CD4-positive, alpha-beta T cell treated with Interleukin-2 at 100 ng/mL for 4 hours (primary cell): ENCODE results near the gene LRRC27.
A peak's percentile ranks its signal among the peaks of the same experiment; 100 is the strongest.
"Not testable (repeated sequence)": the region's sequence is repeated elsewhere in the genome, so short reads cannot be mapped to it uniquely, and the experiment has no call there.

ENCODE experiments used
- DNase-seq: peaks from one replicate; pipeline ENCODE4 v3.0.0-alpha.2; 2020; ENCODE audit warnings: low spot score

Gene LRRC27

GRCh38 chr10:132314881-132315280, 17.1 kb upstream of the LRRC27 start:
- not testable (repeated sequence) for DNase-seq

GRCh38 chr10:132316133-132316532, 15.9 kb upstream of the LRRC27 start:
- no peak for DNase-seq

GRCh38 chr10:132317477-132317876, 14.5 kb upstream of the LRRC27 start:
- DNase-seq, result not testable (repeated sequence)

GRCh38 chr10:132319853-132320653, 11.9 kb upstream of the LRRC27 start:
- DNase-seq, result no peak

- DNase-seq, result no peak
These were observed 11.1 kb upstream of the LRRC27 start for GRCh38 chr10:132320654-132321469.

GRCh38 chr10:132321726-132322125, 10.3 kb upstream of the LRRC27 start:
- DNase-seq, result no peak

GRCh38 chr10:132322586-132323048, 9.4 kb upstream of the LRRC27 start:
- DNase-seq, result no peak

- no peak for DNase-seq
These were observed 7.8 kb upstream of the LRRC27 start for GRCh38 chr10:132324186-132324585.

GRCh38 chr10:132326344-132326889, 5.6 kb upstream of the LRRC27 start:
- no peak for DNase-seq

GRCh38 chr10:132326925-132327324, 5.1 kb upstream of the LRRC27 start:
- no peak for DNase-seq

- DNase-seq, result no peak
These were observed 3.9 kb upstream of the LRRC27 start for GRCh38 chr10:132328106-132328505.

GRCh38 chr10:132328738-132329137, 3.3 kb upstream of the LRRC27 start:
- DNase-seq, result no peak

GRCh38 chr10:132329565-132330485, 2.2 kb upstream of the LRRC27 start:
- DNase-seq, result peak; percentile 51

- DNase-seq, result no peak
These were observed 1.5 kb upstream of the LRRC27 start for GRCh38 chr10:132330486-132330833.

GRCh38 chr10:132332433-132332754, 401 bp downstream of the LRRC27 start:
- no peak for DNase-seq

- DNase-seq, result no peak
These were observed 1.4 kb downstream of the LRRC27 start for GRCh38 chr10:132333386-132333785.

- DNase-seq, result no peak
These were observed 2.7 kb downstream of the LRRC27 start for GRCh38 chr10:132334631-132335188.

GRCh38 chr10:132335189-132336063, 3.4 kb downstream of the LRRC27 start:
- DNase-seq, result no peak

- no peak for DNase-seq
These were observed 4.2 kb downstream of the LRRC27 start for GRCh38 chr10:132336064-132336746.

- peak; percentile 9 for DNase-seq
These were observed 5.0 kb downstream of the LRRC27 start for GRCh38 chr10:132336919-132337407.
